Activated naive CD4-positive, alpha-beta T cell treated with anti-CD3 and anti-CD28 coated beads for 36 hours (primary cell): ENCODE measurements around the gene SYNRG. TPM values are rescaled to one million over a fixed set of nuclear protein-coding genes. Genes with fewer than 3 reads are reported as not detected.

Experiments
- CTCF ChIA-PET: fragments of 350-600 bp; sonication (Branson Sonifier 250); formaldehyde crosslinking; loops from one replicate; lab custom pipeline; 2021; ENCODE audit warnings: antibody characterized with exemption; lab: Charles Lee
- DNase-seq: peaks from one replicate; pipeline ENCODE4 v3.0.0-alpha.2; 2020
- H3K27ac Mint-ChIP-seq: one replicate; pipeline ENCODE4 v1.8.0; 2021; ENCODE audit warnings: mild to moderate bottlenecking, mixed read lengths
- H3K27me3 Mint-ChIP-seq: one replicate; pipeline ENCODE4 v1.8.0; 2021; ENCODE audit warnings: low read depth, mixed read lengths
- H3K36me3 Mint-ChIP-seq: one replicate; pipeline ENCODE4 v1.8.0; 2021; ENCODE audit warnings: low read depth, mixed read lengths
- H3K4me1 Mint-ChIP-seq: one replicate; pipeline ENCODE4 v1.8.0; 2021; ENCODE audit warnings: low read depth, mixed read lengths
- H3K4me3 Mint-ChIP-seq: one replicate; pipeline ENCODE4 v1.8.0; 2021; ENCODE audit warnings: mild to moderate bottlenecking, moderate library complexity, mixed read lengths
- H3K9me3 Mint-ChIP-seq: one replicate; pipeline ENCODE4 v1.8.0; 2021; ENCODE audit warnings: mixed read lengths
- intact Hi-C: fragments of 100-400 bp; cut with micrococcal nuclease; formaldehyde crosslinking; loops from one replicate; pipeline ENCODE4 v1.15.1; 2023
- total RNA-seq, 2 experiments: library from RNA; stranded (reverse); gene quantifications; one replicate each; pipeline ENCODE4 v1.2.3, GENCODE V29; 2021

SYNRG gene
- total RNA-seq, 2 experiments from 2014 or later, result 39.1 to 40.1 TPM

DNA sequence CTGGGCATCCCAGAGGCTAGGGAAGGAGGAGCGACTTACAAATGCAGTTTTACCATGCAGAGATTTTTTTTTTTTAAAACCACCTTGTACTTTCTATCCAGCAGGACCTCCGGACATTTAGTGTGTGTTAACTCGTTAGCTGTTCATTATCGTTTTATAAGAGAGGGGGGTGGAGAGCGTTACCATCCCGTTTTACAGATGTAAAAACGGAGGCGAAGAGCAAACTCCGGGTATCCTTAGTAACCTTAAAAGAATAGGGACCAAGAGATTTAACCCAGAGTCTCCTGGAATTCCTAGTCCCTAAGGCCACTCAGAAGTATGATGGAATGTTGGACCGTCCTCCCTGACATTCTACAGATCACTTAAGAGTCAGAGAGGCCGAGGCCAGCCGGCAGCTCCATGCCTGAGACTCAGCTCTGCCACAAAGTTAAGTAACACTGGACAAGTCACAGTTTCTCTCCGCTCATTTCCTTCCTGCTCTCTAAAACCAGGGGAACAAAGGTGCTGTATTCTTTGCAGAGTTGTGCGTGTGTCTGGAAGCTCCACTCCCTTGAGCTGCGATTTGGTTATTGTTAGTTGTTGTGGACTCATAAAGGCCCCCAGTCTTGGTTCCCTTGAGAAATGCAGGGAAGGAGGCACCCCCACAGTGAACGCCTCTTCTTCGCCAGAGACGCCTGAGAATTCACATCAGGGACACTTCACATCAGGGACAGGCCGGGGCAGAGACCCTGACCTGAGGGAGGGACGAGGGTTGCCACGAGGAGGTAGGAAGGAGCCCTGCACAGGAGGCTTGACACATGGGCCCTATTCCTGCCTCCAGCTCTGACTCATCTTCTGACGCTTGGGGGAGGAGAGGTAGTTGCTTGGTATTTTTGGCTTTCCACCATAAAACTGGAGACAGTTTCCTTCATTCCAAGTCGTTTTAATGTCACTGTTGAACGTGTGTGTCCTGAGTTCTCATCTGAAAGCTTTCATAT is 118.3 kb downstream of the SYNRG start:
- Mint-ChIP-seq H3K27me3 (no peaks in the 10 kb centered on the region), H3K36me3 (peaks cover 1% of the 10 kb centered on the region), H3K4me1 (peaks cover 49% of the 10 kb centered on the region), H3K9me3 (no peaks in the 10 kb centered on the region), H3K4me3 (peak overlapping the region; percentile 94), H3K27ac (peak overlapping the region; percentile 68)
- intact Hi-C loops, result loop anchor here (1.0 kb wide), 2 partner anchors 118 to 132 kb away; no protein-coding TSS in a partner anchor
- CTCF ChIA-PET, result no interaction called here
- peak; percentile 47 for DNase-seq

DNA sequence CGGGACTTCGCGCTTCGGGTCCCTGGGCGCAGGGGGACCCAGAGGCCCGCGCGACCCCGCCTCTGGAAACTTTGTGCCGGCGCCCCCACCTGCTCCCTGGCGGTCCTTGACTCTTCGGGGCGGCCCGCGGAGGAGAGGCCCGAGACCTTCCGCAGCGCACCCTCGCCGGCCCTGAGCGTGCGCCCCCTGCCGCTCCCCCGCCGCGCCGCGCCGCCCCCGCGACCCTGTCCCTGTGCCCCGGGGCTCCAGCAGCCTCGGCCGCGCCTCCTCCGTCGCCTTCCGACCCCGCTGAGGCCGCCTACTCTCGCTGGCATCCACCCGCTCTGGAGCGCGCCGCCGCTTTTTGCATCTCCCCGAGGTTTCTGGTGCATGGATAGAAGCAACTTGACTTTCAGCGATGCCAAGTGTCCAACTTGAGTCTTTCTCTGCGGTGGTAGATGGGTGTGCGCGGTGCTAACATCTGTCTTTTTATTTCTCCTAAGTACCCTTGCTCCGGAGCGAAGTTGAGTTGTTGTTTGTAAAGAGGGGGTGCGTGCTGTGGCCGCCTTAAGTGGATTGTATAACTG is 119.1 kb downstream of the SYNRG start:
- intact Hi-C loops, result loop anchor here (1.0 kb wide), 2 partner anchors 117 to 131 kb away; no protein-coding TSS in a partner anchor
- Mint-ChIP-seq H3K4me1 (peaks cover 49% of the 10 kb centered on the region), H3K36me3 (peaks cover 1% of the 10 kb centered on the region), H3K27me3 (no peaks in the 10 kb centered on the region), H3K4me3 (peak overlapping the region; percentile 94), H3K27ac (peak overlapping the region; percentile 68), H3K9me3 (no peaks in the 10 kb centered on the region)
- peak; percentile 82 for DNase-seq
- CTCF ChIA-PET, result no interaction called here

DNA sequence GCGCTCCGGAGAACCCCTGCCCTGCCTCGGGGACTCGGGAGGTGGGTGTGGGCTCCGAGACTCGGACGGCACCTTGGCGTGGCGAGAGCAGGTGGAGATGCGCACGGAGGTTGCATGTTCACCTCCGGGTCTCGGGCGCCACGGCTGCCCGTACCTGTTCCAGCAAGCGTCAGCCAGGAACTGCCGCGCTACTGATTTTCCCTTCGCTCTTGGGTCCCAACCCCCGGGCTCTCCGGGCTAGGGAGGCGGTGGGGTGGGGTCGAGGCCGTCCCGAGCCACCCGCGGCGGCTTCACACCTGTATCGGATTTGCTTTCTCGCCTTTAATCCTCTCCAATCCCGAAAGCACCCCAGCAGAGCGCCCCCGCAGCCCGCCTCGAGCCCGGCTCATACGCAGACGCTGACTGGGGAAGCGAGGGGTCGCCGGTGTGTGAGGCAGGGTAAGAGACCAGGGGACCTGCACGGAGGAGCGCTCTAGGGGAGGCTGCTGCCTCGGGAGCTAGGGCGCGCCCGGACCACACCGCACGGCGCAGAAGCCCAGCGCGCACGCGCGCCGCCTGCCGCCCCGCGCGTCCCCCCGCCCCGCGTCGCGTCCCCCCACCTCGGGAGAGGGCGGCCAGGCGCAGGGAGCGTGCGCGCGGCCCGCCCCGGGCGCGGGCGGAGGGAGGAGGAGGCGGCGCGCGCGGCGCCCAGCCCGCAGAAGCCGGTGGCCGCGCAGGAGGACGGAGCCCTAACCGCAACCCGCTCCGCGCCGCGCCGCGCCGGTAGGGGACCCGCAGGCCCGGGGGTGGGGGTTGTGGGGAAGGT is 119.8 kb downstream of the SYNRG start, which contains the start of gene DUSP14:
Gene DUSP14 (plus strand): TSS at position 695 of the 805 bp plus-strand sequence. CDS start 22,382 bp downstream, outside the sequence.
- H3K27ac Mint-ChIP-seq, result peak within 1 kb of the TSS; percentile 76
- peak; percentile 71 for DNase-seq
- no peaks in the 10 kb centered on the region for H3K9me3 Mint-ChIP-seq
- CTCF ChIA-PET, result no interaction called here
- intact Hi-C loops, result loop anchor here (1.0 to 2.0 kb wide), 5 partner anchors 59 to 130 kb away; partner anchors contain the start of genes ACACA, SYNRG and TADA2A
- peaks cover 48% of the 10 kb centered on the region for H3K4me1 Mint-ChIP-seq
- H3K36me3 Mint-ChIP-seq, result peaks cover 1% of the 10 kb centered on the region
- no peaks in the 10 kb centered on the region for H3K27me3 Mint-ChIP-seq
- peak within 1 kb of the TSS; percentile 94 for H3K4me3 Mint-ChIP-seq

DNA sequence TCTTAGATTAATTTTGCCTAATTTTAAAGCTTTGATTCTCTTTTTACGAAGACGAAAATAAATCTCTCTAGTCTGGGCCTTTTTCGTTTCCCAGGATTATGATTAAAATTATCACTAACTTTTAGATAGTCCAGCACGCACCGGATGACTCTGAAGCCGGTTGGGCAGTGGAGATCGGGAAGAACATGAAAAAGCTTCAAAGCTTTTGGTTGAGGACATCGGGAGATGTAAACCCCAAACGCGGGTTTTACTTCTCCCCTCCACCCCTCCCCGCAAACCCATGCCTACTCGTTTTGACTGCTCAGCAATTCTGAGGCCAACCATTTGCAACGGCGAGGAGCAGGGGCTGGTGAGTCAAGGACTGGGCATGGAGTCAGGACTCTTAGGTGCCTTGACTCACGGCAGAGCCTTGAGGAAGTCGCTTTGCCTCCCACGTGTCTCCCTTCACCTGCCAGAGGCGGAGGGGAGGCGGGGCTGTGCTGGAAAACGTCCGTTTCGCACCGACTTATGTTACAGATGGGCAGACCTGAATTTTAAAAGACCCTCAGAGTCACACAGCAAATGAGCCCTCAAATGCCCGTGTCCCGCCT is 120.5 kb downstream of the SYNRG start:
- CTCF ChIA-PET, result no interaction called here
- Mint-ChIP-seq H3K4me3 (peak overlapping the region; percentile 87), H3K27ac (peak overlapping the region; percentile 60), H3K36me3 (peaks cover 1% of the 10 kb centered on the region), H3K27me3 (no peaks in the 10 kb centered on the region), H3K9me3 (no peaks in the 10 kb centered on the region), H3K4me1 (peaks cover 46% of the 10 kb centered on the region)
- peak; percentile 83 for DNase-seq
- intact Hi-C loops, result loop anchor here (1.0 to 2.0 kb wide), 3 partner anchors 58 to 120 kb away; partner anchors contain the start of genes ACACA, SYNRG and TADA2A

DNA sequence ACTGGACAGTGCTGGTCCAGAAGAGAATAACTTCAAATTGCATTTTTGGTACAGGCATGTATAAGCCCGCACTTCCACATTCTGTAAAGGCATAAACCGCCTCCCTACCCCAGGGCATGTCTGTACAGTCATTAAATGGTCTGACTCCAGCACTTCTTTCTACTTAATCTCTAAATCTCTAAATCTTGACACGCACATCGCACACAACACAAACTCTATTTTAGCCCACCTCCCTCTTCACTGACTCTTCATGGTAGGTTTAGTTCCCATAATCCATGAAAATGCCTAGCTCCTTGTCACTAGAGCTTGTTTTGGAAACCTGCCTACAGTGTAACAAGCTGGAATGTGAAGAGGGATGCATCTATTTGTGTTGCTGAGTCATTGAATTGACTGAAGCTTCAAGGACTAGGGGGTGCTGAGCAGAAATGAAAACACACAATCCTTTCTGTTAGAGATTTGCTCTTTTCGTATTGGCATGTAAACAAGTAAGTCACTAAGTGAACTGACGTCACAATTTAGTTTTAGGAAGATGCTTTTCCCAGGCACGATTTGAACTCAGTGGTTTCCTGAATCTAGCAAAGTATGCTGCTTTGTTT is 121.1 kb downstream of the SYNRG start:
- CTCF ChIA-PET, result interaction anchor here (0.7 kb wide), 1 partner anchor 264 kb away, joined by 3 read pairs; no protein-coding TSS in a partner anchor
- peak overlapping the region; percentile 60 for H3K27ac Mint-ChIP-seq
- H3K4me1 Mint-ChIP-seq, result peaks cover 46% of the 10 kb centered on the region
- H3K27me3 Mint-ChIP-seq, result no peaks in the 10 kb centered on the region
- H3K4me3 Mint-ChIP-seq, result peak overlapping the region; percentile 87
- H3K9me3 Mint-ChIP-seq, result no peaks in the 10 kb centered on the region
- no peak for DNase-seq
- H3K36me3 Mint-ChIP-seq, result peaks cover 1% of the 10 kb centered on the region
- intact Hi-C loops, result loop anchor here (2.0 kb wide), 2 partner anchors 81 to 121 kb away; partner anchors contain the start of genes ACACA, SYNRG and TADA2A

DNA sequence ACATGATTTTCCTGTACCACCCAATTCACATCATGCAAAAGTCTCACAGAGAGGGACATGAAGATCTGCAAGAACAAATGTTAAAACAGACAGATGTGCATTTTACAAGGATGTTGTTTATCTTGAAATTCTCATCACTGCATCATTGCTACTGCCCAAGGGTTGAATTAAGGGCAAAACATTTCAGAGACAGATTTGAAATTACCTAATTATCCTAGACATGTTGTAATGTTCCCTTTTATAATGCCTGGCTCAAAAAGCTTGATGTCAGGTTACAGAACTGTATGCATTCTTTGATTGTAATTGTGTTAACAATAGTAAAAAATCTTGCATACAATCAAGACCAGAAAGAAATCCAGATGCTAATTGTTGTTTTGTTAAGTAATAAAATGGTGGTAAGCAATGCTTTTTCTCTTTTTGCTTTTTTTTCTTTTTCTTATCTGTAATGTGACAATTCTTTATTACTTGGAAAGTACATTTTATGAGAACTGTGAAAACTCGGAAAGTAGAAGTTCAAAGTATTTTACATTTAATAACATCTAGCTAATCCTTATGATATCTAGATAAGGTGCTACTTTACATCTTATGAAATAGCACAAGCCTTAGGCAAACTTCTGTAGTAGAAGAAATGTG is 123.2 kb downstream of the SYNRG start:
- Mint-ChIP-seq H3K27me3 (no peaks in the 10 kb centered on the region), H3K9me3 (no peaks in the 10 kb centered on the region), H3K36me3 (peaks cover 1% of the 10 kb centered on the region), H3K4me1 (peaks cover 29% of the 10 kb centered on the region), H3K4me3 (no peak overlapping the region), H3K27ac (no peak overlapping the region)
- CTCF ChIA-PET, result interaction anchor here (0.7 to 2.0 kb wide), 2 partner anchors 78 to 112 kb away, joined by 3 to 6 read pairs; no protein-coding TSS in a partner anchor
- intact Hi-C loops, result no loop called here
- no peak for DNase-seq

DNA sequence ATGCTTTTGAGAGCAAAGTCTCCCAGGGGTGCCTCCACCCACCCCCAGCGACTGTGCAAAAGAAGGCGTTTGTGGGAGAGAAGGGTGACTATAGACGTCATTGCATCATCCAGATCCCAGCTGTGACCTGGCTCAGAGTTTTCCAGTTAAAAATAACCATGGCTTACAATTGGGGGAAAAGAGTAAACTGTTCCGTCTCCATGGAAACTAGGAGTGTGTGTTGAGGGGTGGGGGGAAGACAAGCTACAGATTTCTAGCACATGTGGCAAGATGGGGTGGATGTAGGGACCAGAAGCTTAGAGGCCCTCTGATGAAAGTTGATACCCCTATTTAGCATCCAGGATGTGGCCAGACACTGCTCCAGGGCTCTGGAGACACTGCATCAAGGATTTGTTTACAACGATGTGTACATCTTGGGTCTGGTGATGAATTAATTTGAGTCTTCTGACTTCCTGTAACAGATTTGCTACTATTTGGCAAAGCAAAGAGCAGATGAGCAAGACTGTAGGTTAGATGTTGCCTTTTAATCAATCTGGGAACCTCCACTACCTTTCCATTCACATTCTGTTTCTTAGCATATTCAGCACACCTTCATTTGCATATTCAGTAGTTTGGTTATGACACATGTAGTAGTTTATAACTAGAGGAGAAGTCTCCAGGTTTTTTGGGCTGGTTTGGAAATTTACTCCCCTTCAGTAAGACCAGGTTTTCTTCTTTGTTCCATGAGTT is 125.7 kb downstream of the SYNRG start:
- peaks cover 11% of the 10 kb centered on the region for H3K36me3 Mint-ChIP-seq
- no peak overlapping the region for H3K4me3 Mint-ChIP-seq
- intact Hi-C loops, result no loop called here
- no peak overlapping the region for H3K27ac Mint-ChIP-seq
- peaks cover 15% of the 10 kb centered on the region for H3K4me1 Mint-ChIP-seq
- no peak for DNase-seq
- CTCF ChIA-PET, result interaction anchor here (0.6 to 0.7 kb wide), 2 partner anchors 316 to 366 kb away, joined by 3 read pairs; no protein-coding TSS in a partner anchor
- no peaks in the 10 kb centered on the region for H3K27me3 Mint-ChIP-seq
- H3K9me3 Mint-ChIP-seq, result no peaks in the 10 kb centered on the region

DNA sequence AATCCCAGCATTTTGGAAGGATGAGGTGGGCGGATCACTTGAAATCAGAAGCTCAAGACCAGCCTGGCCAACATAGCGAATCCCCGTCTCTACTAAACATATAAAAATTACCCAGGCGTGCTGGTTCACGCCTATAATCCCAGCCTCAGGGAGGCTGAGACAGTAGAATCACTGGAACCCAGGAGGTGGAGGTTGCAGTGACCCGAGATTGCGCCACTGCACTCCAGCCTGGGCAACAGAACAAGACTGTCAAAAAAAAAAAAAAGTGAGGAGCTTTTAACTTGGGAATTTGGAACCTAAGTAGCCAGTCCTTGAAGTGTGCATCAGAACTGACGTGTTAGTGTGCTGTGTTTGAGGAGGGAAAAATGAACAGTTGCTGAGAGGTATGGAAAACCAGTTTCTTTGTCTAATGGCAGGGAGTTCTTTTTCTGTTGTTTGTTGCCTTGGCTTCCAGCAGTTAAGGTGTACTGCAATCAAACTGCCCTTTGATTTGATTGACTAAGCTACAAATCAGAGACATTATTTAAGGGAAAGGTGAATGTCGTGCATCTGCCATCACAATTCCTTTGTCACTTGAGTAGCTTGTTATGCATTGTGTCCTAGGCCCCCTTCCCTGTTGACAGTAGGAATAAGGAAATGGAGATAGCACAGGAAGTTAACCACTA is 128.1 kb downstream of the SYNRG start:
- DNase-seq, result no peak
- Mint-ChIP-seq H3K27me3 (no peaks in the 10 kb centered on the region), H3K9me3 (no peaks in the 10 kb centered on the region), H3K4me1 (peaks cover 9% of the 10 kb centered on the region), H3K4me3 (no peak overlapping the region), H3K27ac (no peak overlapping the region), H3K36me3 (peaks cover 20% of the 10 kb centered on the region)
- CTCF ChIA-PET, result no interaction called here
- intact Hi-C loops, result no loop called here

DNA sequence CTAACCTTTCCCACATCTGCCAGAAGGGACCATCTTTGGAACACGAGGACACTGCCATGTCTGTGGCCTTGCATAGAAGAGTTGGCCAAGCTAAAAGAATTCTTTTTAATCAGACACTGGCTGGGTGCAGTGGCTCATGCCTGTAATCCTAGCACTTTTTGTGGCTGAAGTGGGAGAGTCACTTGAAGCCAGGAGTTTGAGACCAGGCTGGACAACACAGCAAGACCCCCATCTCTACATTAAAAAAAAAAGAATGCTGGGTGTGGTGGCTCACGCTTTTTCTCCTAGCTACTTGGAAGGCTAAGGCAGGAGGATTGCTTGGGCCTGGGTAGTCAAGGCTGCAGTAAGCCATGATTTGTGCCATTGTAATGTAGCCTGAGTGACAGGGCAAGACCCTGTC is 128.8 kb downstream of the SYNRG start:
- intact Hi-C loops, result no loop called here
- no peak overlapping the region for H3K27ac Mint-ChIP-seq

DNA sequence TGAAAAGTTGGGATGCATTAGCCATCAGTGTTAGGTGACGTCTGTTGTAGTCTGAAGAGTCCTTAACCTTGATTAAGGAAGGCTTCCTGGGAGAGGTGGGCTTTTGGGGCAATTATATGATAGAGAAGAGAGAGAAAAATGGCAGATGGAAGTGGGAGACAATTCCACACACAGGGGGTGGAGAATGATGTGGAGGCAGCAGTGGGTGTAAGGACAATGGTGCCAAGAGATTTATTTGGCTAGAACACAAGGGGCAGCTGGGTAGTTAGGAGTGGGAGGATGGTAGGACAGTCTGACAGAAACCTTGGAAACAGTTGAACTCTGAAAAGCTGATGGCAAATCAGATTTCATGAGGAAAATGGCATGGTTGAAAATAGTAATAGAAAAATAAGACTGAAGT is 130.2 kb downstream of the SYNRG start:
- peaks cover 9% of the 10 kb centered on the region for H3K4me1 Mint-ChIP-seq
- H3K4me3 Mint-ChIP-seq, result no peak overlapping the region
- H3K36me3 Mint-ChIP-seq, result peaks cover 24% of the 10 kb centered on the region
- no peaks in the 10 kb centered on the region for H3K9me3 Mint-ChIP-seq
- intact Hi-C loops, result no loop called here
- CTCF ChIA-PET, result no interaction called here
- DNase-seq, result no peak
- H3K27me3 Mint-ChIP-seq, result no peaks in the 10 kb centered on the region
- H3K27ac Mint-ChIP-seq, result no peak overlapping the region

More for the DNA sequence above, 128.8 kb downstream of the SYNRG start:
- Mint-ChIP-seq H3K4me3 (no peak overlapping the region), H3K27me3 (no peaks in the 10 kb centered on the region), H3K4me1 (peaks cover 9% of the 10 kb centered on the region), H3K9me3 (no peaks in the 10 kb centered on the region), H3K36me3 (peaks cover 20% of the 10 kb centered on the region)
- DNase-seq, result no peak
- CTCF ChIA-PET, result interaction anchor here (0.8 kb wide), 1 partner anchor 107 kb away, joined by 3 read pairs; no protein-coding TSS in a partner anchor
